Stimulated activated CD8-positive, alpha-beta memory T cell treated with anti-CD3 and anti-CD28 coated beads, Interleukin-4, amount 100 ng/mL, for 24 hours (primary cell): Measurements from ENCODE around the gene SESN2.
"Not testable (repeated sequence)": the region's sequence is repeated elsewhere in the genome, so short reads cannot be mapped to it uniquely, and the experiment has no call there.

ENCODE experiments used
- DNase-seq: peaks from one replicate; pipeline ENCODE4 v3.0.0-alpha.2; 2020; ENCODE audit warnings: low read depth

Gene SESN2

GRCh38 chr1:28327431-28327830 is 68.1 kb downstream of the SESN2 start:
- not testable (repeated sequence) for DNase-seq

- no peak for DNase-seq
These were observed 68.9 kb downstream of the SESN2 start for GRCh38 chr1:28328228-28328648.

DNA sequence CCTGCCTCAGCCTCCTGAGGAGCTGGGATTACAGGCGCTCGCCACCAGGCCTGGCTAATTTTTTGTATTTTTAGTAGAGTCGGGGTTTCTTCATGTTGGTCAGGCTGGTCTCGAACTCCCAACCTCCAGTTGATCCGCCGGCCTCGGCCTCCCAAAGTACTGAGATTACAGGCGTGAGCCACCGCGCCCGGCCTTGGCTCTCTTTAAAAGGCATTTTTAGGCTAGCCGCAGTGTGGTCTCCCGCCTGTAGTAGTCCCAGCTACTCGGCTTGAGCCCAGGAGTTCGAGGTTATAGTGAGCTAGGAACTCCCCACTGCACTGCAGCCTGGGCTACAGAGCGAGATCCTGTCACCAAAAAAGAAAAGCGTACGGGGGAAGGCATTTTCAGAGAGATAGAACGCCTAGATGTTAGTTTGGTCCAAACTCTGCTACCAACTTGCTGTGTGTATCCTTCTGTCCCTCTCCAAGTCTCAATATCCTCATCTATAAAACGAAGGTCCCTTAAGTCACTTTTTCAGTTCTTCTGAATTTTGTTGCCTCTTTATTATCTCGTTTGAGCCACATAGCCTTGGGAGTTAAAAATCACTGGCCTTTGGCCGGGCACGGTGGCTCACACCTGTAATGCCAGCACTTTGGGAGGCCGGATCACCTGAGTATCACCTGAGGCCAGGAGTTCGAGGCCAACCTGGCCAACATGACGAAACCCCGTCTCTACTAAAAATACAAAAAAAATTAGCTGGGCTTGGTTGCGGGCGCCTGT is 70.3 kb downstream of the SESN2 start:
- peak; percentile 10 for DNase-seq
